Keratinocyte (primary cell): Measurements from ENCODE around the gene IL1A.

Experiments
- EZH2 ChIP-seq: IDR thresholded peaks from one replicate; pipeline ENCODE4 v1.6.1; 2012; ENCODE audit warnings: inconsistent platforms, mild to moderate bottlenecking, low read length, moderate library complexity
- TF ChIP-seq, protein P1 (sequence below), 3 experiments: IDR thresholded peaks in 1 of 3; conservative IDR thresholded peaks in 1 of 3; optimal IDR thresholded peaks in 1 of 3; 2 replicates in 2 of 3; 3 replicates in 1 of 3; pipeline versions ENCODE3 to v1.5.1; 2011; ENCODE audit warnings: low read length in 3 of 3, mild to moderate bottlenecking in 3 of 3, moderate library complexity in 2 of 3, control low read depth in 1 of 3, inconsistent platforms in 1 of 3; ENCODE audit not compliant: insufficient read depth in 2 of 3; ENCODE audit errors: extremely low read depth in 1 of 3

DNA sequence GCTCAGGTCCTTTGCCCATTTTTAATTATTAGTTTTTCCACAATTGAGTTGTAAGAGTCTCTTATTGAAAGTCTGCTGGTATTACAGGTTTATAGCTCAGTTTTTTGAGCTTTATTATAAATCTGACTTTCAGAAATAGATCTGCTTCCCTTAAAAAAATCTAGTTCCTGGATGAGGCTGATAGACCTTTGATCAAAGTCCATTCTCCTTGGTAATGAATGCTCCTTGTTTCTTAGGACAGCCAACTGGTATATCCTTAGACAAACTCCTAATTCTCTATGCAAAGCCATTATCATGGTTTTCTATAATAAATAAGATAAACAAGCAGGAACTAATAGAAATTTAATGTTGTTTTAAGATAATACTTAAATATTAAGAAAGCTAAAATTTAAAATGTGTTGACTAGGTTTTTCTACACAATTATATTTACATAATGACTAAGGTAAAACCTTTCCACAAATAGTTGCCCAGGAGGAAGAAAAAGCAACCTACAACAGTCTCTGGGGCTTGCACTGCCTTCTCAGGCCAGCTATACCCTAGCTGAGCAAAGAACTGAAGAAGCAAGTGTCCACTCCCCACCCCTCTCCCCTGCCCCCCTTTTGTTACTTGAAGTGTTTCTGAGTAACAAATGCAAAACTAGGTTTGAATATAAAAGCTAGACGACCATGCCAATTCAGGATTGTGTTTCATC, 46.6 kb downstream of the IL1A start:
- TF ChIP-seq, protein P1, sequence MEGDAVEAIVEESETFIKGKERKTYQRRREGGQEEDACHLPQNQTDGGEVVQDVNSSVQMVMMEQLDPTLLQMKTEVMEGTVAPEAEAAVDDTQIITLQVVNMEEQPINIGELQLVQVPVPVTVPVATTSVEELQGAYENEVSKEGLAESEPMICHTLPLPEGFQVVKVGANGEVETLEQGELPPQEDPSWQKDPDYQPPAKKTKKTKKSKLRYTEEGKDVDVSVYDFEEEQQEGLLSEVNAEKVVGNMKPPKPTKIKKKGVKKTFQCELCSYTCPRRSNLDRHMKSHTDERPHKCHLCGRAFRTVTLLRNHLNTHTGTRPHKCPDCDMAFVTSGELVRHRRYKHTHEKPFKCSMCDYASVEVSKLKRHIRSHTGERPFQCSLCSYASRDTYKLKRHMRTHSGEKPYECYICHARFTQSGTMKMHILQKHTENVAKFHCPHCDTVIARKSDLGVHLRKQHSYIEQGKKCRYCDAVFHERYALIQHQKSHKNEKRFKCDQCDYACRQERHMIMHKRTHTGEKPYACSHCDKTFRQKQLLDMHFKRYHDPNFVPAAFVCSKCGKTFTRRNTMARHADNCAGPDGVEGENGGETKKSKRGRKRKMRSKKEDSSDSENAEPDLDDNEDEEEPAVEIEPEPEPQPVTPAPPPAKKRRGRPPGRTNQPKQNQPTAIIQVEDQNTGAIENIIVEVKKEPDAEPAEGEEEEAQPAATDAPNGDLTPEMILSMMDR (optimal IDR thresholded peaks at IDR 0.05 in 1 of 3, IDR thresholded peaks at IDR 0.05 in 1 of 3, conservative IDR thresholded peaks at IDR 0.05 in 1 of 3; ENCODE audit: extremely low read depth in 1 of 3, insufficient read depth in 2 of 3, low read length in 3 of 3): no peak
- no peak for TF ChIP-seq EZH2
